AG04449 (cell line): ENCODE data around the gene ZSCAN31.

Experiments used
- CTCF ChIA-PET: fragments of 350-600 bp; formaldehyde crosslinking; extraction: SDS; loops from one replicate; lab custom pipeline; 2021; ENCODE audit warnings: antibody characterized with exemption; lab: Yijun Ruan, JAX
- POLR2A ChIA-PET: fragments of 400-600, 350-600 bp; formaldehyde crosslinking; extraction: SDS; loops from one replicate; lab custom pipeline; 2020; ENCODE audit warnings: antibody characterized with exemption, inconsistent platforms; lab: Yijun Ruan, JAX
- DNase-seq: peaks from one replicate; pipeline ENCODE4 v3.0.0-alpha.2; 2010; ENCODE audit warnings: low read depth, low spot score
- H3K4me3 ChIP-seq: 2 replicates; pipeline ENCODE4 v1.5.1; 2011; ENCODE audit warnings: low read depth, mild to moderate bottlenecking, control low read depth, low read length
- TF ChIP-seq, protein P1 (sequence below): IDR thresholded peaks from one replicate; pipeline ENCODE4 v1.5.1; 2011; ENCODE audit warnings: mild to moderate bottlenecking, moderate library complexity, low read length, control low read depth, inconsistent platforms; ENCODE audit not compliant: insufficient read depth; ENCODE audit errors: missing control alignments

Gene ZSCAN31

GRCh38 chr6:28340310-28341095 is 4.6 kb upstream of the ZSCAN31 start:
- TF ChIP-seq, protein P1, sequence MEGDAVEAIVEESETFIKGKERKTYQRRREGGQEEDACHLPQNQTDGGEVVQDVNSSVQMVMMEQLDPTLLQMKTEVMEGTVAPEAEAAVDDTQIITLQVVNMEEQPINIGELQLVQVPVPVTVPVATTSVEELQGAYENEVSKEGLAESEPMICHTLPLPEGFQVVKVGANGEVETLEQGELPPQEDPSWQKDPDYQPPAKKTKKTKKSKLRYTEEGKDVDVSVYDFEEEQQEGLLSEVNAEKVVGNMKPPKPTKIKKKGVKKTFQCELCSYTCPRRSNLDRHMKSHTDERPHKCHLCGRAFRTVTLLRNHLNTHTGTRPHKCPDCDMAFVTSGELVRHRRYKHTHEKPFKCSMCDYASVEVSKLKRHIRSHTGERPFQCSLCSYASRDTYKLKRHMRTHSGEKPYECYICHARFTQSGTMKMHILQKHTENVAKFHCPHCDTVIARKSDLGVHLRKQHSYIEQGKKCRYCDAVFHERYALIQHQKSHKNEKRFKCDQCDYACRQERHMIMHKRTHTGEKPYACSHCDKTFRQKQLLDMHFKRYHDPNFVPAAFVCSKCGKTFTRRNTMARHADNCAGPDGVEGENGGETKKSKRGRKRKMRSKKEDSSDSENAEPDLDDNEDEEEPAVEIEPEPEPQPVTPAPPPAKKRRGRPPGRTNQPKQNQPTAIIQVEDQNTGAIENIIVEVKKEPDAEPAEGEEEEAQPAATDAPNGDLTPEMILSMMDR, result no peak

DNA sequence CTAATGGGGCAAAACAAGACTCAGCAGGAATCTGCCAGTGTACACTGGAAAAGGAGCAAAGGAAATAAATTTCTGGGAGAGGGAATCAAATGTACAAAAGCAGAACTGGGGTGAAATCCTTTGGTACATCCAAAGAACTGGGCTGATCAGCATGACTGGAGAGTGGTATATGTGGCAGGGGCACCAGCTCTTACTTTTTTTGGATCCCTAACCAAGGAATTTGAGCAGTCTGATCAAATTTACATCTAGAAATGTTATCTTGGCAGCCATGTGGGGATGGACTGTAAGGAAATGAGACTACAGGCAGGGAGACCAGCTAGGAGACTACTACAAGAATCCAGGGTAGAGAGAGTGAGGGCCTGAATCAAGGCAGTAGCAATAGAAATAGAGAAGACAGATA is 1.2 kb upstream of the ZSCAN31 start:
- DNase-seq, result no peak
- TF ChIP-seq, protein P1, result no peak
- ChIA-PET CTCF (interaction anchor here (1.8 to 2.0 kb wide), 2 partner anchors 19 to 21 kb away, joined by 5 to 11 read pairs; no protein-coding TSS in a partner anchor), POLR2A (no interaction called here)
- no peak overlapping the region for H3K4me3 ChIP-seq

More at GRCh38 chr6:28340310-28341095, 4.6 kb upstream of the ZSCAN31 start:
- ChIA-PET POLR2A (no interaction called here), CTCF (interaction anchor here (2.6 kb wide), 1 partner anchor 15 kb away, joined by 12 read pairs; no protein-coding TSS in a partner anchor)
- H3K4me3 ChIP-seq, result no peak overlapping the region
- DNase-seq, result no peak

- ChIA-PET POLR2A (interaction anchor here (0.6 to 1.7 kb wide), 3 partner anchors 53 to 115 kb away, joined by 3 to 6 read pairs (median 4); partner anchors contain the start of gene ZSCAN26), CTCF (interaction anchor here (1.8 to 2.0 kb wide), 2 partner anchors 20 to 22 kb away, joined by 5 to 6 read pairs; no protein-coding TSS in a partner anchor)
- H3K4me3 ChIP-seq, result peak overlapping the region; percentile 80
- TF ChIP-seq, protein P1, result no peak
- DNase-seq, result no peak
Observed at GRCh38 chr6:28336284-28337120, 554 bp upstream of the ZSCAN31 start.

- no peak for DNase-seq
- POLR2A ChIA-PET, result interaction anchor here (0.6 to 1.7 kb wide), 11 partner anchors 21 to 1188 kb away, joined by 3 to 6 read pairs (median 3); partner anchors contain the start of genes ZKSCAN8 and ZSCAN26
- H3K4me3 ChIP-seq, result peak overlapping the region; percentile 52
- CTCF ChIA-PET, result interaction anchor here (2.0 kb wide), 1 partner anchor 21 kb away, joined by 6 read pairs; no protein-coding TSS in a partner anchor
- TF ChIP-seq, protein P1, result no peak
Observed at GRCh38 chr6:28335040-28335563, 846 bp downstream of the ZSCAN31 start.

DNA sequence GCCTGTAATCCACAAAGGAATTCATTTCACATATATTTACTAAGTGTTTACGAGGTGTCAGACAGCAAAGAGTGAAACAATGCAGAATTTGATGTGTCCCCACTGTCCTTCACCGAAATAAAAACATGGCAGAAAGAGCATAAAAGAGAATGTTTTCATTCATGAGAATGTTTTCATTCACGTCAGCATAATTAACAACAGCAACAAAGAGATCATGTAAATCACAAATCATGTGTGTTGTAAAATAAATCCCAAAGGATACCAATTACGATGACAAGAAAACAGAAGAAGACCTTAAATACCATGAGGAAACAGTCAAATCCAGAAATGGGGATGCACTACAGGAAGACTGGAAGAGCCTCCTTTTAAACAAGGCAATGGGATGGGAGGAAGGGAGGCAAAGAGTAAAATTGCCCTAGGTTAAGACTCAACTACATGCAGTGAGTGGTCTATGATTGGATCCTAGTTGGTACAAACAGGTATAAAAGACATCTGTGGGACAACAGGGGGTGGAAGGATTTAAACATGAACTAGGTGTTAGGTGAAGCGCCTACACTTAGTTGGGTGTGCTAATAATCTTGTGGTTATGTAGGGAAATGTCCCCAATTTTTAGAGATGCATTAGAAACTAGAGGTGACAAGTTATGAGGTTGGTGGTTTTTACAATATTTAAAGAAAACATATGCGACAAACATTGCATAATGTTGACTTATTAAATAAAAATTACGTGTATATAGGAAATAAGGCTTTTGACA is 1.5 kb downstream of the ZSCAN31 start:
- ChIA-PET CTCF (interaction anchor here (2.0 kb wide), 1 partner anchor 22 kb away, joined by 6 read pairs; no protein-coding TSS in a partner anchor), POLR2A (interaction anchor here (0.7 to 1.7 kb wide), 3 partner anchors 51 to 441 kb away, joined by 3 to 4 read pairs (median 3); partner anchors contain the start of gene ZKSCAN8)
- DNase-seq, result no peak
- H3K4me3 ChIP-seq, result no peak overlapping the region
- TF ChIP-seq, protein P1, result no peak
